HCEC 1CT (cell line): ENCODE measurements around the gene CCRL2.
A peak's percentile ranks its signal among the peaks of the same experiment; 100 is the strongest.
"Not testable (repeated sequence)": the region's sequence is repeated elsewhere in the genome, so short reads cannot be mapped to it uniquely, and the experiment has no call there.

Experiments used
- DNase-seq: peaks from one replicate; pipeline ENCODE4 v3.0.0-alpha.2; 2017

The CCRL2 gene

DNA sequence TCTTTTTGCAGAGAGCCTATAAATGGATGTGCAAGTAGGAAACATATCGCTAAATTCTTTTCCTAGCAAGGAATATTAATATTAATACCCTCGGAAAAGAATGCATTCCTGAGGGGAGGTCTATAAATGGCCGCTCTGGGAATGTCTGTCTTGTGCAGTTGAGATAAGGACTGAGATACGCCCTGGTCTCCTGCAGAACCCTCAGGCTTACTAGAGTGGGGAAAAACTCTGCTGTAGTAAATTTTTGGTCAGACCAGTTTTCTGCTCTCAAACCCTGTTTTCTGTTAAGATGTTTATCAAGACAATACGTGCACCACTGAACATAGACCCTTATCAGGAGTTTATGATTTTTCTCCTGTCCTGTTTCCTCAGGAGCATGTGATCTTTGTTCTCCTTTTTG, 24.8 kb downstream of the CCRL2 start:
- DNase-seq, result not testable (repeated sequence)

DNA sequence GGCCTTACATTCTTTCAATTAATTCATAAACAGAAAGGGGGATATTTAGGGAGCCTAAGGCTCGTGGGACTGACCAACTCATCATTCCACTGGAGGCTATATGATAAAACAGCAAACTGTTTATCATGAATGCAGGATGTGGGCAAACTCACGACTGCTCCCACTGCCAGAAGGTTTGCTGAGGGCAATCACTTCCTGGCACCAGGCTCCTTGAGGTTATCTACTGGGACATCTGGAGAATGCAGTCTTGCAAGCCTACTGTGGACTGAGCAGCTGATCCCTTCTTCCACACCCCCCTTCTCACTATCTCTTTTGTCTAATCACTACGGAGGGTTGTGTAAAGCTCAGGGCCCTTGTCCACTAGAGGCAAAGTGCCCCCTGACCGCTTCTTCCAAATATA, 26.1 kb downstream of the CCRL2 start:
- DNase-seq, result not testable (repeated sequence)

GRCh38 chr3:46433841-46434240, 26.8 kb downstream of the CCRL2 start:
- no peak for DNase-seq

DNA sequence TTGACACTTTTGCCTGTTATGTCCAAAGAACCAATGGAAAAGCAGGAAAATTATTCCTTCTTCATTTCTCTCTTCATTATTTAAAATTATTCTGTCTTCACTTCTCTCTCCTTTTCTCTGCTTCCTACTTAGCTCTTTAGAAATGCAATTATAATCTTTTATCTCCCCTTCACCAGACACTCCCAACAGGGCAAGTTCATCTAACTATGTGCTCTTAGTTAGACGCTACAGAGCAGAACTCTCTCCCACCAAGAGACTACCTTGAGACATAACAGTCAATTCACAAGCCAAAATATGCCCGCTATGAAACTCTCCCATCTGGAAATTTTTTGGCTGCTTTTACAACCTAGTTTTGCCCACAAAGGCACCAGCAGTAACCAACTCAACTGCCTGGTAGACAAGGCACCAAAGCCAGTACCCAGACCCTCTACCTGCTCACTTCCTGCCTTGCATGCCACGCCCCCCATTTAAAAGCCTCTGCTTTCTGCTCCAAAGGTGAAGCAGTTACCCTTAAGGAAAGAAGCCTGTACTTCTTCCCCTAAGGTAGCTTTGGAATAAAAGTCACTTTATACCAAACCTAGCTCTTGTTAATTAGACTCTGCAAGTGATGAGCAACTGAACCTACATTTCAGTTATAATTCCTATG, 28.1 kb downstream of the CCRL2 start:
- DNase-seq, result no peak

GRCh38 chr3:46438831-46439230, 31.8 kb downstream of the CCRL2 start:
- no peak for DNase-seq

GRCh38 chr3:46440531-46441294, 33.7 kb downstream of the CCRL2 start:
- DNase-seq, result no peak

DNA sequence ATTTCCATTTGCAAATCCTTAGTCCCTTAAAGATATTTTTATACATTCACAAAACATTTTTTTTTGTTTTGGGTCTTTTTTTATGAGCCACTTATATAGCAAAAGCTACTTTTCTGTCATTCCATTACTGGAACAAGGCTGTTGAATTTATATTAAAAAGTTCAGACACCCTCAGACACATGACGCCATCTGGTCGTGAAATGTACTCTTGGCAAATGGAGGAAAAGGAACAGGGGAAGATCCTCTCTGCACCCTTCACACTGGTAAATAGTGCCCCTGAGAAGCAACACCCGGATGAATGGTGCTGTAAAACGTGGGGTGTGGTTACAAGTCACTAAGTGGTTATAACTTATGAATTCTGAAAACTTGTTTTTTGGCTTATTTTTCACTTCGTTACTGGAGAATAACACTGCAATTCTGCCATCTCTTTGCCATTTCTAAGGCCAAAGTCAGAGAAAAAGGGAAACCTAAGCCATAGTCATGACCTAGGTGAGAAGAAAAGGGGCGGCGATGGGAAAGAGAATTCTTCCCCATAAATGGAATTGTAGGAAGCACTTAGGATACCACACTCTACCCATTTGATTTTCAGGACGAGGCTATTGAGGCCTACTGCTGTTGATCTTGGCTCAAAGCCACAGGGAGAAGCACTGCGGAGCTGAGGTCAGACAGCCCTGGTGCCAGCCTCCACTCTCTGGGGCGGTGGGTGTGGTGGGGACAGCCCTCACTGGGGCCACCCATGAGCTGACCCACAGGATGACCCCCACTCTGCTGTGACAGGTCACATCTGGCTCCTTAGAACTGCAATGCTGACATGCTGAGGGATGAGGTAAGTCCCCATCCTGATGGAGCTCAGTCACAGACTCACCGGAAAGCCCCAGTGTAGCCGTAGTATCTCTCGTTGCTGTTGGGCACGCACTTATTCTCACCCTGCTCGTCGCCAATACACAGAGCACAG, 35.8 kb downstream of the CCRL2 start:
- DNase-seq, result peak; percentile 21

GRCh38 chr3:46447228-46447985, 40.3 kb downstream of the CCRL2 start:
- DNase-seq, result no peak

DNA sequence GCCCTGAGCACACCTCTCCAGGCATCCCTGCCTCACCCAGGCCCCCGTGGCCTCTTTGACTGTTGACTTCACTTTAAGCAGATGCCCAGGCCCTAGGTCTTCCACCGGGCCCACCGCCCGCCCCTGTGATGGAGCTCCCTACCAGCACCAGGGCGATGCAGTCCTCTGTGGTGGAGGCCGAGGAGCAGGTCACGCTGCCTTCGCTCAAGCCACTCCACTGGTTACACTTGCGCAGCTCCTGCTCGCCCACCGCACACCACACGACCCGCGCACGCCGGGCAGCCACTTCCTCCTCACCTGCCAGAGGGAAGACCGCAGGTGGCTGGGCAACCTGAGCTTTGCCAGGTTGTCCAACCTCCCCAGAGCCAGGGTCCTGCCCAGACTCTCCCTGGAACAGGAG, 41.7 kb downstream of the CCRL2 start:
- no peak for DNase-seq

DNA sequence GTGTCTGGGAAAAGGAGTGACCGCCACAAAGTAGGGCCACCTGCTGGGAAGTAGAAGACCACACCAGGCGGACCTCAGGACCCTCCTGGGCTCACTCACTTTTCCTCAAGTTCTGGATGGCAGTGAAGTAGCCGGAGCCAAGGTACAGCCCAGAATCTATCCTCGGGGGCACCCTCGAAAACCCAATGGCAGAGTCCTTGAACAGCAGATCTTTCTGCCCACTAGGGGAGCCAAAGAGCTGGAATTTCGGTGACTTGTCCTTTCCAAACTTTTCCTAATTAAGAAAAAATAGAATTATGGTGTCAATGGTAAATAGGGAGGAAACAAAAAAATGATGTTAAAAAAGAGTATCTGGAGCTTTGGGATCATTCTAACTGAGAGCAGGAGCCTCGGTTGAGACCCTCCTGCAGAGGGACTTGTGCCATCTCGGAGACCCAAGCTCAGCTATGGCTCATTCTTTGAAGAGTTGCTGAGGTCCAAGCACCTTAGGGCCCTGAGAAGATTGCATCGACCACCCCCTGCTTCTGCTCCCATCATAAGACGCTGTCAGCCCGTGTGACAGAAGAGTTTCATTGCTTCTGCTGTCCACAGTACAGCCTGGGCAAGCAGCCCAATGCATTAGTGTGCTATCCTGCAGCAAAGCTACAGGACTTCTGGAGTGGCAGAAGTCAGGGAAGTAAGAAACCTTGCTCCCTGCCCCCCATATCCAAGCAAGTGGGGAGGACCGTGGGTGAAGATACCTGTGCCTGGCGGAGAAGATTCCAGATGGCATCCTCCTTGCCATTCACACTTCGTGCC, 42.9 kb downstream of the CCRL2 start:
- peak; percentile 23 for DNase-seq

DNA sequence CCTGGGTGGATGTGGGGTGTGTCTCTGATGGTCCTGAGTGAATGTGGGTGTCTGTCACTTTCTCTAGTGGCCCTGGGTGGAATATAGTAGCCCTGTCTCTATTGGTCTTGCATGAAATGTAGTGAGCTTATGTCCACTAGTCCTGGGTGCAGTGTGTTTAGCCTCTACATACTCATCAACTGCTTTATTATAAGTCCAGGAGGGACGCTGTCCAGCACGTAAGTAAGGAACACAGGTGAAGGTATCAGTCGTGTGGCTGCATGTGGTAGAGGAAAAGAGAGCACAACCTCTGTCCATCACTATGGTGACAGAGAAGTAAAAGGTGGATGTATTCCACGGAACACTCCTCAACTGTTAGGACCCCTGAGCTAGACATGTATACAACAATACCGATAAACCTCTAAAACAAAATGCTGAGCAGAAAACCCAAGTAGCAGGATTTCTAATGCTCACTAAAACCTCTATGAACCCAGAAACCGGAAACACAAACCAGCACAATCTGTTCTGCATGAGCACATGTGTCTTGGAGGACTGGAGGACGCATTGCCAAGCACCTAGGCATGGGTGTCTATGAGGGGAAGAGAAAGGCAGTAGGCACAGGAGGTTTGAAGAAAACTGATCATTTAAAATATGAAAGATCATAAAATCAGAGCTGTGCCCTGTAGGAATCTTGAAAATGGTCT, 46.6 kb downstream of the CCRL2 start:
- DNase-seq, result no peak

DNA sequence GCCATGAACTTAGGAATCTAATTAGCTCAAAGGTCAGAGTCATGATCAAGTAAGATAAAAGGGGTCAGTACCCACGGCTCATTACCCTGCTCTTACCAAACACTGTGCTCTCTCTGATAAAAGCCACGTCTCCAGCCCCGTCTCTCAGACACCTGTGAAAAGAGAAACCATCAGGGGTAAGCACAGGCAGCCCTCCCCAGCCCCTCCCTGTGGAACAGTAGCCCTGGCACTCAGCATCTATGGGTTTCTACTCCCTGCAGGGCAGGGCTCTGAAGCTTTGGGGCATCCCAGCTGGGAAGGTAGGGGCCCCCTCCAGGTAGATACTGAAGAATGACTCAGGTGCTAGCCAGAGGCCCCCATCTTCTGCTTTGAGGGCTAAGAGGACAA, 47.1 kb downstream of the CCRL2 start:
- DNase-seq, result no peak

DNA sequence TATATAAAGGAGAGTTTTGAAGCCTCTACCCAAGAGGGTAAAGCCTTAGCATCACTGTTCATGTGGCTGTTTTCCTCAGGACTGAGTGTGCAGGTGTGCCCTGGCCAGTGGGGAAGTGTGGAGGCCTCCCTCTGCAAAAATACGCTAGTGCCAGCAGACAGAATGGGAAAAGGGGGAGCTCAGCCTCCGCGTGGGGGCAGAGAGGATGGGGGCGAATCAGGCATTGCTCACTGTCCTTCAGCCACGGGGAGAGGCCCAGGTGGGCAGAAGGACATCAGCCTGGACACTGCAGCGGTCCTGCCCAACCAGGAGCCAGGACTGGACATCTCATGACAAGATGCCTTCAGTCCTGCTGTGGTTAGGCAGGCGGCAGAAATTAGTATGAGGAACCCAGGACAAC, 47.5 kb downstream of the CCRL2 start:
- no peak for DNase-seq

DNA sequence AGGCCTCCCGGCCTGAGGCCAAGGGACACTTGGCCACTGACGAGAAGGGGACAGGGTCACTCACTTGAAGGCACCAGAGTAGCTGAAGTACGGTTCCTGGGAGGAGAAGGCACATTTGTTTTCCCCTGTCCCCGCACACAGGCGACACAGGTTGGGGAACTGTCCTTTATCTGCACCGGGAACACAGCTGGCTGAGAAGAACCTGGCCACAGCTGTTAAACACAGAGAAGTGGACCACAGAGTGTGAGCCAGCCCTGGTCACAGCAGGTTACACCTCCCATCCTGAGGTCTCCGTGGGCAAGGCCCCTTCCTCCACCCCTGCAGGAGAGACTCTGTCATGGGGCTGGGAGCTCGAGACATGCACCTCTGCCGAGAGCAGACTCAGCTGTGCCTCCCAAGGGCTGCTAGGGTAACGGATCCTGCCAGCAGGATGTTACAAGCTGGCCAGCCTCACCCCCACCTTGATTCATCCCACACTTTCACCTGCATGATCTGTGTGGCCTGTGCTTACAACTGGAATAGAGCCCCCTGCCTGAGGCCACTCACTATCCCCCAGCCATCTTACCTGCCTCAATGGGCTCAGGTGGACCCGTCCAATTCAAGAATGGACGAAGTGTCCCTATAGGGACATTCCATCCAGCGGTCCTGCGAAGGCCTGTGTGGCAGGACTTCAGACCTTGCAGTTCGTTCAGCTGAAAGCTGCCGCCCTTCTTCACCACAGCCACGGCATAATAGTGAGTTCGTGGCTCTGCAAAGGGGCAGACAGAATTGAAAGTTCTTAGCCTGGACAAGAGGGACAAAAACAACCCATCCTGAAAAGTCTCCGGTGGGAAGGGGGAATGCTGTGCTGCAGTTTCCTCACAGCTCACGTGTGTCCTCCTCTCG, 48.4 kb downstream of the CCRL2 start:
- no peak for DNase-seq

DNA sequence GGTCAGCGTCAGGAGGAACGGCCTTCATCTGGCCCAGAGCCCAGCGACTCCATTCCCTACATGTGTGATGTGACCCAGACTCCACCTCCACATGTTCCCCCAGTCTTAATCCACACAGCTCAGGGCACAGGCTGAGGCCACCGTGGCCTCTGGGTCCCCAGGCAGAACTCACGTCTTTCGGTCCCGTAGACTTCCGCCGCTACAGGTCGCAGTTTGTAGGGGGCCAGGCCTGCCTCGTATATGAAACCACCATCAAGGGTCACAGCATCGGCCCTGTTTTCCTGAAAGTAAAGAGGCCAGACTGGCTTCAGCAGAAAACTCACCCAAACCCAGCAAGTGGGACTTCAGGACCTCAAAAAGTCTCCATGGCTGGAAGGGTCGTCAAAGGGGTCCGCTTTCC, 49.1 kb downstream of the CCRL2 start:
- DNase-seq, result no peak
